ENCODE measurements around the gene TNNC1.

GRCh38 chr3:52480768-52481715 lies 27.2 kb upstream of the TNNC1 start:
- TF ChIP-seq, protein P1, sequence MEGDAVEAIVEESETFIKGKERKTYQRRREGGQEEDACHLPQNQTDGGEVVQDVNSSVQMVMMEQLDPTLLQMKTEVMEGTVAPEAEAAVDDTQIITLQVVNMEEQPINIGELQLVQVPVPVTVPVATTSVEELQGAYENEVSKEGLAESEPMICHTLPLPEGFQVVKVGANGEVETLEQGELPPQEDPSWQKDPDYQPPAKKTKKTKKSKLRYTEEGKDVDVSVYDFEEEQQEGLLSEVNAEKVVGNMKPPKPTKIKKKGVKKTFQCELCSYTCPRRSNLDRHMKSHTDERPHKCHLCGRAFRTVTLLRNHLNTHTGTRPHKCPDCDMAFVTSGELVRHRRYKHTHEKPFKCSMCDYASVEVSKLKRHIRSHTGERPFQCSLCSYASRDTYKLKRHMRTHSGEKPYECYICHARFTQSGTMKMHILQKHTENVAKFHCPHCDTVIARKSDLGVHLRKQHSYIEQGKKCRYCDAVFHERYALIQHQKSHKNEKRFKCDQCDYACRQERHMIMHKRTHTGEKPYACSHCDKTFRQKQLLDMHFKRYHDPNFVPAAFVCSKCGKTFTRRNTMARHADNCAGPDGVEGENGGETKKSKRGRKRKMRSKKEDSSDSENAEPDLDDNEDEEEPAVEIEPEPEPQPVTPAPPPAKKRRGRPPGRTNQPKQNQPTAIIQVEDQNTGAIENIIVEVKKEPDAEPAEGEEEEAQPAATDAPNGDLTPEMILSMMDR (IDR thresholded peaks at IDR 0.05): no peak
- TF ChIP-seq EZH2 (IDR thresholded peaks at IDR 0.05; ENCODE audit: borderline replicate concordance, insufficient read depth, low read depth, low read length, poor library complexity, severe bottlenecking): no peak
